Measurements from ENCODE around the gene GALNT2.
A peak's percentile ranks its signal among the peaks of the same experiment; 100 is the strongest.

GALNT2 gene

DNA sequence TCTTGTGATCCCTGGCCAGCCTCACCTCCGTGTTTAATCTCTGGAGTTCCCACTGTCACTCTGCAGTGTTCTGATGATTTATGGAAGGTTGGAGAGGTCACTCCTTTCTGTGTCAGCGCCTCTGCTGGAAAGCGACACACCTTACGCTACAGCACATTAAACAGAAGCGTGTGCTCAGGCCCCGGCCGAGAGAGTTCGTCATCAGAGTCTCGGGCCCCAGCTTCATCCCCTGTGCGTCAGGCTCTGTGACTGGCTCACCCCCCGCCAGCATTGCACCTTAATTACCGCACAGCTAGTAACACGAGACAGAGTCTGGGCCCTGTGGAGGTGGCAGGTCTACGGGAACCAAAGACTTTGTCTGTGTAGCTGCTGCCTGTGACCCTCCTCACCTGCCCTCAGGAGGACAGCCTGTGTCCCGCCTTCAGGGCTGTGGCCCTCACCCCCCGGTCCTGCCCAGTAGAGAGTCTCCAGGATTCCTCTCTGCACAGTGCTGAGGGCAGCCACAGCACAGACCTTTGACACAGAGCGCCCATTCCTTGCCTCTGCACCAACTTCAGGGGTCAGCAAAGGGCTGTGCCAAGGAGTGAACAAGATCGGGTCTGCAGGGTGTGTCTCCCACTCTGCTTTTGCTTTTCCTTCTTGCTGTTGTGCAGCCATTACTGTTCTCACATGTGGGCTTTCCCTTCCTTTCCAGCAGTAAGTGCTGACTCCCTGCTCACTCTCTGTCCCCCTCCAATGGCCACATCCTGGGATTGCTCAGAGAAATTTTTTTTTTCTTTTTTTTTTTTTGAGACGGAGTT is 201.5 kb downstream of the GALNT2 start:
- DNase-seq = peak; percentile 60

GRCh38 chr1:230270185-230270558 is 203.1 kb downstream of the GALNT2 start:
- DNase-seq = no peak

- no peak for DNase-seq
Measured at GRCh38 chr1:230270559-230271281, 203.7 kb downstream of the GALNT2 start.

DNA sequence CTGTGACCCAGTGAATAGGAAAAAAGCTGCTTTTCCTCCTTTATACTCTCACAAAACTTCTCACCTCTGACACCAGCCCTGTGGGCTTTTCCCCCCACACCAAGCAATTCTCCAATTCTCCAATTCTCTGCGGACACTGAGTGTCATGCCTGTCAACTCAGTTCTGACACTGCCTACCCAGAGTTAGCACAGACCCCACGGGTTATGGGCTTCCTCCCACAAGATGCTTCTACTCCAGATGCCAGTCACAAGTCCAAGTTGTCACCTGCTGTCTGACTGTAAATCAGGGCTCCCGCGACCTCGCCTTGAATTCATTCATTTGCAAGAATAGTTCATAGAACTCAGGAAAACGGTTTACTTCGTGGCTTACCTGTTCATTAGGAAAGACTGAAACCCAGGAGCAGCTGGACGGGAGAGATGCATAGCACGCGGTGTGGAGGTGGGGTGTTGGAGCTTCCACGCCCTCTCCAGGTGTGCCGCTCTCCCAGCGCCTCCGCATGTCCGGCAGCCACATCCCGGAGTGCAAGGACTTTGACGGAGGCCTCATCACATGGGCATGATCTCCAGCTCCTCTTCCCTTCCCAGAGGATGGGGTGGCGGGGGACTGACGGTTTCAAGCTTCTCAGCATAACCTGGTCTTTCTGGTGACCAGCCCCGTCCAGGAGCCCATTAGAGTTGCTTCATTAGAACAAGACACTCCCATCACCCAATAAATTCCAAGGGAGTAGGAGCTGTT is 204.4 kb downstream of the GALNT2 start:
- DNase-seq = no peak

GRCh38 chr1:230272557-230272956 is 205.5 kb downstream of the GALNT2 start:
- DNase-seq = peak; percentile 1

- peak; percentile 1 for DNase-seq
Measured at GRCh38 chr1:230273141-230273710, 206.2 kb downstream of the GALNT2 start.

- no peak for DNase-seq
Measured at GRCh38 chr1:230274254-230274653, 207.2 kb downstream of the GALNT2 start.

GRCh38 chr1:230276401-230276800 is 209.4 kb downstream of the GALNT2 start:
- DNase-seq = peak; percentile 10

DNA sequence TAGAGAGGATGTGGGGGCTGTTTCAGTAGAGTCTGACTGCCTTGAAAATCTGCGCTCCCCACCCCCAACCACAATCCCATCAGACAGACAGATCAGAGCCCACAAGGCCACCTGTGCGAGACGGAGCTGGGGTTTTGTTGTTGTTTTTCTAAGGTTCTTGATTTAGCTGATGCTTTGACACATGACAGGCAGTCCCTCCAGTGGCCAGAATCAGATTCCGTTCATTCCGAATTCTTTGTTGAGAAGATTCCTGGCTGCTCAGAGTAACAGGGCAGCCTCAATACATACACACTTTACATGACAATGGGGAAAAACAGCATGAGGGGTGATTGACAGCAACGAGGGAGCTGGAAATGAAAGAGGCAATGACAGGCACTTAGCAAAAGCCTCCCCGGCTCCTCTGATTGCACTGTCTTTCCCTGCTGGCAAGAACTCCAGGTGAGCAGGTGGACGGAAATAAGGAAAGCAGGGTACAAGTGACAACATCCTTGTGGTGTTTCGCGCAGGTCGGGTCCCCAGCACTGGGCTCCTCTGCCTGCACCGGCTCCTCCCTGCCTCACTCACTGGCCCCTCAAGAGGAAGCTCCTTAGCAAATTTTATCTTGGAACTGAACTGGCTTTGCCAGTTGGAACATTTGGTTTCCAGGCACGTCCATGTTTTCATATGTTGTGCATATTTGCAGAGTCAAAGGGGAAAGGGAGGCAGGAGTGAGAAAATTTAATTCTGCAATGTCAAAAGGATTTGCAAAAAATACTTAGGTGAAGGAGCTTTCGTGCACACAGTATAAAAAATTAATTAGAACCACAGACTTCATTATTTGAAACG is 210.4 kb downstream of the GALNT2 start:
- DNase-seq = peak; percentile 18

GRCh38 chr1:230278376-230278775 is 211.3 kb downstream of the GALNT2 start:
- DNase-seq = peak; percentile 4

GRCh38 chr1:230278871-230279582 is 212.0 kb downstream of the GALNT2 start:
- no peak for DNase-seq

- DNase-seq = no peak
Measured at GRCh38 chr1:230279583-230279945, 212.5 kb downstream of the GALNT2 start.

DNA sequence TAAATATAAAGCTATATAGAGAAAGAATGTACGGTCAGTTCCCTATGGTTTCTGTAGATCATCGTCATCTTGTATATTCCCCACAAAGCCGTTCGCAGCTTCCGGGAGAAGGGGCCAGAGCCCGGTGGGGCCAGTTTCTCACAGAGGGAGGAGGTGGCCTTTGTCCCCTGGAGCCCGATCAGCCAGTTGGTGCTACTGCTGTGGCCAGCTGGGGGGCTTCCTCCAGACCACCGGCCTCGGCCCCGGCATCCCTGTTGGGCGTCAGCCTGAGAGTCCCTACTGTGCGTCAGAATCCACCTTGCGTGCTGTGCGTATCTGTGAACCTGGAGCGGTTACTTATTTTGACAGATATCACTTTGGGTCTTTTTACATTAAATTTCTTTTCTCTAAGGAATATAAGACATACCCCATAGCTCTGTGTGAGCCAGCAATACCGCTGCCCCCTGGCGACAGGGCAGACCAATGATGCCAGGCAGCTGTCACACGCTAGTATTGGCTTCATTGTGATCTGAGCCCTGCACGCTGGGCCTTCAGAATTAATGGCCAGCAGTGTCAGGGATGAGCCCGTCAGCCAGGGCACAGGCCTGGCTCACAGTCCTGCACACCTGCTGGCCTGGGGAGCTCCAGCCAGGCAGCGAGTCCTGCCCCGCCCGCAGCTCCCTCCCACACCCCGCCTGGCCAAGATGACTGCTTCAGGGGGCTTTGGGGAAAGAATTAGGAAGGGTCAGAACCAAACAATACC is 213.2 kb downstream of the GALNT2 start:
- no peak for DNase-seq

GRCh38 chr1:230280906-230281413 is 213.9 kb downstream of the GALNT2 start:
- no peak for DNase-seq

DNA sequence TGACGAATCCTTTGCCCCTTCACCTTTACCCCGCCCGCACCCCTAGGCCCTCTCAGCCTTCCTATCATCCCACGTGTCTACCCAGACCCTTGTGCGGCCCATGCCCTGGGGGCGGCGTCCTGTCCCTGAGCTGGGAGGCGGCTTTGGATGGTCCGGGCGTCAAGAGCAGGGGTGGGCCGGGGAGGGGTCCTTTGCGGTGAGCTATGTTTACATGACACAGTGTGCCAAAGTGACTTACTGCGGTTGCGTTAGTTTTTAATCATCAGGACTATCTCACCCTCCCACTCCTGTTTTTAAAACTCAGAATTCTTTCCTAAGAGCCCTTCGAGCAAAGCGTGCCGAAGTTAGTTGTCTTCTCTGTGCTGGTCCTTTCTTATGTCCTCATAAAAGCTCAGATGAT is 214.5 kb downstream of the GALNT2 start:
- no peak for DNase-seq

DNA sequence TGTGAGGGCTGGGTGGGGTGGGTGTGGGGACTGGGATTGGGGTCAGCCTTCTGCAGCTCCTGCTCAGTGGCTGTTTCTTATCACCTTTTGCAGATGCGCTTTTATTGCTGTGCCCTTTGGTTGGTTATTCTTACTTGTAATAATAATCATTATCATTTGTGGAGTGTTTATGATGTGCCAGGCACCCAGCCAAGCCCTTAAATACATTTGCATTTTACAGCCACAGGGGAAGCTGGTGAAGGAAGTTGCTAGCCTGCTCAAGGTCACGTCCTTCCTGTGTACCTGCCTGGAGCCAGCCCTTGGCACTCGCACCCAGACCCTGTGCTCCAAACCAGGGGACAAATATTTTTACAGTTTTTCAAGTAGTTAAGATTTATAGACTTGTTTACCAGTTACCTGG is 215.1 kb downstream of the GALNT2 start:
- no peak for DNase-seq

DNA sequence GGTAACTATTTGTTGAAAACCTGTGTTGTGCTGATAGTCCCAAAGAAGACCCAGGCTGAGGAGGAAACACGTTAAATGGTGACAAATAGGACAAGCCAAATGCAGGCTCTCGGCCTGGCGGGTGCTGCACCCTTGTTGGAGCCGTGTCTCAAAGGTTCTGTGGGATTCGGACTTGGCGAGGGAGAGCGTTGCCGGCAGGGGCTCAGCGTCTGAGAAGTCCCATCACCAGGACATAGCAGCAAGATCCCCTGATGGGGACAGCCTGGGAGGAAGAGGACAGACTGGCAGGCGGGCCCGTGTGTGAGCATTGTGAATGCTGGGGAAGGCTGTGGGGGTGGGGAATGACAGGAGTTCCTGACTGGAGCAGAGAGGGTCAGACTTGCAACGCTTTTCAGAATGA is 216.6 kb downstream of the GALNT2 start:
- DNase-seq = no peak

GRCh38 chr1:230284891-230285290 is 217.9 kb downstream of the GALNT2 start:
- DNase-seq = no peak

- no peak for DNase-seq
Measured at GRCh38 chr1:230285351-230285750, 218.3 kb downstream of the GALNT2 start.

DNA sequence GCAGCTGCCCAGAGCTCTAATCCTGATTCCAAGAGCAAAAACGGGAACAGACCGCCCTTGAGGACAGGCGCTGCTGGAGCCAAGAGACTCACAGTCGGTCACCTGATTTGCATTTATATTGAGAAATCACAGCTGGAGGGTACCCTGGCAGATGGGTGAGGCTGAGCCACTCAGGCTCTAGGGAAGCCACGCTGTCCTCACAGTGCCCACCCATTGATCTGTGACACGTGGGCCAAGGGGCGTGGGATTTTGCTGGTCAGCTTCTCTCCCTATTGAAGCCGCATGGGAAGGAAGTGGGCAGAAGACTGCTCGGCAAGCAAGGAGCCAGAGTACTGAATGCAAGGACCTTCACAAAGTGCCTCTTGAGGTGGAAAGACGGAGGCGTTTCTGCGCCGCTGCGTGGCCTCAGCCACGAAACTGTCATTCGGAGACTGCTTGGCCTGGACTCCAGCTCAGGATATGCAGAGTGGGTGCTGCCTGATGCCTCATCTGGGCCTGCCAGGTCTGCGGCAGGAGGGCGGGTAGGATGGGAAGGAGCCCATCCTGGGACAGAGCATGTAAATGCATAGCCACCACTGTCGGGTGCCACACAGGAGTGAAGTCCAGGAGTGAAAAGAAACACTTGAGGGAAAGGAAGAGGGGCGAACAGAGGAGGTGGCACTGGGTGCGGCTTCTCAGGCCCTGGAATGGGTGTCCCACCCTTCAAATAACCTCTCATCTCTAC is 219.3 kb downstream of the GALNT2 start:
- no peak for DNase-seq
